Tibial artery (tissue), 4 donors: Measurements from ENCODE around the gene OSBPL2.

Experiments used
- DNase-seq, 2 donors: peaks; one replicate each; pipeline ENCODE4 v3.0.0-alpha.2; 2019
- H3K27ac ChIP-seq, 2 donors: fragments of 200-600 bp; sonication (generic) in 1 of 2; 1 replicate in 1 of 2; 2 replicates in 1 of 2; pipeline ENCODE4 v1.5.1; 2018 to 2019; ENCODE audit warnings: mild to moderate bottlenecking in 1 of 2
- H3K27me3 ChIP-seq, 2 donors: fragments of 200-600 bp; sonication (generic) in 1 of 2; one replicate each; pipeline versions ENCODE4 v1.5.1 to v1.6.0; 2016 to 2019
- H3K36me3 ChIP-seq, 3 donors: fragments of 200-600 bp; sonication (generic) in 2 of 3; one replicate each; pipeline ENCODE4 v1.5.1; 2016 to 2019; ENCODE audit warnings: mild to moderate bottlenecking in 2 of 3
- H3K4me1 ChIP-seq, 4 donors: fragments of 200-600 bp; sonication (generic) in 2 of 4; 1 replicate in 3 of 4; 2 replicates in 1 of 4; pipeline ENCODE4 v1.5.1; 2016 to 2019
- H3K4me3 ChIP-seq, 2 donors: fragments of 200-600 bp; sonication (generic) in 1 of 2; 1 replicate in 1 of 2; 2 replicates in 1 of 2; pipeline ENCODE4 v1.5.1; 2018 to 2019; ENCODE audit warnings: mild to moderate bottlenecking in 2 of 2
- H3K9me3 ChIP-seq, 3 donors: fragments of 200-600 bp; sonication (generic) in 1 of 3; one replicate each; pipeline ENCODE4 v1.5.1; 2016 to 2019
- intact Hi-C: fragments of 100-400 bp; cut with DNase I; formaldehyde crosslinking; loops from one replicate; pipeline ENCODE4 v1.15.0; 2023; ENCODE audit warnings: low total_unique reads
- TF ChIP-seq, protein P1 (sequence below), 2 experiments: fragments of 200-600 bp in 1 of 2; fragments of 450-650 bp in 1 of 2; IDR thresholded peaks; one replicate each; pipeline ENCODE4 v1.5.1; 2017 to 2019; ENCODE audit warnings: antibody characterized with exemption in 2 of 2, mild to moderate bottlenecking in 1 of 2, moderate library complexity in 1 of 2

Gene OSBPL2

GRCh38 chr20:62258499-62259293 is 20.4 kb downstream of the OSBPL2 start:
- Histone ChIP-seq H3K27ac (no peak overlapping the region), H3K27me3 (no peaks in the 10 kb centered on the region), H3K36me3 (peaks cover 44 to 66% (median 50%) of the 10 kb centered on the region in 3 donors)

DNA sequence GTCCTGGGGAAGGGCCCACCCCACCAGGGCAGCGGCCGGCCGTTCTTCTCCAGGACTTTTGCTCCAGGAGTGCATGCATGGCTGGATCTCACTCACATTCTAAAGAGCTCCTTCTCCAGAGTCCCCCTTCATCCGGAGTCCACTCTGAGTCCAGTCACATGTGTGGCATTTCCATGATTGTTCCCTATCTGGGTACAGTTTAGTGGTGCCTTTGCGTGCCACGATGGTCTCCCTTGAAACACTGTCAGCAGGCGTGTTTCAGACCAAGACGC is 20.9 kb downstream of the OSBPL2 start:
- DNase-seq: no peak
- H3K27ac ChIP-seq: no peak overlapping the region
- no peak overlapping the region for H3K4me3 ChIP-seq
- intact Hi-C loops: no loop called here
- H3K4me1 ChIP-seq: peaks cover 0 to 13% (median under 1%) of the 10 kb centered on the region in 4 donors
- H3K9me3 ChIP-seq: no peaks in the 10 kb centered on the region
- TF ChIP-seq, protein P1, sequence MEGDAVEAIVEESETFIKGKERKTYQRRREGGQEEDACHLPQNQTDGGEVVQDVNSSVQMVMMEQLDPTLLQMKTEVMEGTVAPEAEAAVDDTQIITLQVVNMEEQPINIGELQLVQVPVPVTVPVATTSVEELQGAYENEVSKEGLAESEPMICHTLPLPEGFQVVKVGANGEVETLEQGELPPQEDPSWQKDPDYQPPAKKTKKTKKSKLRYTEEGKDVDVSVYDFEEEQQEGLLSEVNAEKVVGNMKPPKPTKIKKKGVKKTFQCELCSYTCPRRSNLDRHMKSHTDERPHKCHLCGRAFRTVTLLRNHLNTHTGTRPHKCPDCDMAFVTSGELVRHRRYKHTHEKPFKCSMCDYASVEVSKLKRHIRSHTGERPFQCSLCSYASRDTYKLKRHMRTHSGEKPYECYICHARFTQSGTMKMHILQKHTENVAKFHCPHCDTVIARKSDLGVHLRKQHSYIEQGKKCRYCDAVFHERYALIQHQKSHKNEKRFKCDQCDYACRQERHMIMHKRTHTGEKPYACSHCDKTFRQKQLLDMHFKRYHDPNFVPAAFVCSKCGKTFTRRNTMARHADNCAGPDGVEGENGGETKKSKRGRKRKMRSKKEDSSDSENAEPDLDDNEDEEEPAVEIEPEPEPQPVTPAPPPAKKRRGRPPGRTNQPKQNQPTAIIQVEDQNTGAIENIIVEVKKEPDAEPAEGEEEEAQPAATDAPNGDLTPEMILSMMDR (IDR thresholded peaks at IDR 0.05): no peak
- H3K36me3 ChIP-seq: peaks cover 47 to 72% (median 56%) of the 10 kb centered on the region in 3 donors
- H3K27me3 ChIP-seq: no peaks in the 10 kb centered on the region

More at GRCh38 chr20:62258499-62259293, 20.4 kb downstream of the OSBPL2 start:
- Histone ChIP-seq H3K4me1 (peaks cover 0 to 13% (median 1%) of the 10 kb centered on the region in 4 donors), H3K9me3 (no peaks in the 10 kb centered on the region), H3K4me3 (no peak overlapping the region)
- peak in 1 of 2 donors; percentile 73 for DNase-seq
- TF ChIP-seq, protein P1 (IDR thresholded peaks at IDR 0.05): no peak
- intact Hi-C loops: no loop called here

DNA sequence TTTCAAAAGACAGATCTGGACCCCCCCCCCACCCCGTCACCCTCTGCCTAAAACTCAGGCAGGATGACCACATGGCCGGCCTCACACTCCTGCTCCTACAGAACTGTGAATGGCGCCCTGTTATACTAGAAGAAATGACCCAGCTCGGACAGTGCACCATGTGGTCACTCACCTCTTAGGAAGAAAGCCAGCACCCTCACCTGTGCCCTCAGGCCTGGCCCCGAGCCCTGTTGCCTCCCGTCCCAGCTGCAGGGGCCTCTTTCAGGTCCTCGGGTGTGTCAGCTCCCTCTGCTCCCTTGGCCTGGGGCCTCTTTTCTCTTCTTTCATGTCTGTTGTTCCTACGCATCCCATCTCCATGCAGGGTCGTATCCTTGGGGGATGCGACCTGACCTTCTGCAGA is 23.7 kb downstream of the OSBPL2 start:
- no peak for DNase-seq
- Histone ChIP-seq H3K27me3 (no peaks in the 10 kb centered on the region), H3K9me3 (no peaks in the 10 kb centered on the region), H3K4me1 (peaks cover 0 to 13% (median 0%) of the 10 kb centered on the region in 4 donors), H3K27ac (no peak overlapping the region), H3K36me3 (peaks cover 53 to 82% (median 65%) of the 10 kb centered on the region in 3 donors), H3K4me3 (no peak overlapping the region)
- TF ChIP-seq, protein P1 (IDR thresholded peaks at IDR 0.05): no peak
- intact Hi-C loops: no loop called here

GRCh38 chr20:62263396-62263795 is 25.1 kb downstream of the OSBPL2 start:
- intact Hi-C loops: no loop called here
- no peak for DNase-seq
- TF ChIP-seq, protein P1 (IDR thresholded peaks at IDR 0.05): no peak
- no peak overlapping the region for H3K27ac ChIP-seq
- peaks cover 0 to 8% (median 0%) of the 10 kb centered on the region in 4 donors for H3K4me1 ChIP-seq
- peaks cover 52 to 82% (median 64%) of the 10 kb centered on the region in 3 donors for H3K36me3 ChIP-seq
- no peak overlapping the region for H3K4me3 ChIP-seq
- H3K9me3 ChIP-seq: no peaks in the 10 kb centered on the region
- no peaks in the 10 kb centered on the region for H3K27me3 ChIP-seq

DNA sequence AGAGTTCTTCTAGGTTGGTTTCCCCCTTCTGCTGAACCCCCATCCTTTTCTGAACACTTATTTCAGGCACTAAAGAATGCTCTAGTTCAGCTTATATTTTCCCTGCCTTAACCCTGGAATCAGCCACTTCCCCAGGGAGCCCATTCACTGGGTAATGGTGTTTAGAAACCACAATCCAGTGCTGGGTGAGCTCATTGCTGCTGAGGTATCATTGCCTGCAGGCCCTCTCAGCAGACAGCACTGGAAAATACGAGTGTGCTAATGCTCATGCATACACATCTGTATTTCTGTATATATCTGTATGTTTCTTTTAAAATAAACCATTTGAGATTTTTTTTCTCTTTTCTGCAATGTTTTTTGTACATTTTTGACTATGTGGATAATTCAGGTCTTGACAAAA is 27.0 kb downstream of the OSBPL2 start:
- TF ChIP-seq, protein P1 (IDR thresholded peaks at IDR 0.05): no peak
- Histone ChIP-seq H3K9me3 (no peaks in the 10 kb centered on the region), H3K4me3 (no peak overlapping the region), H3K27ac (no peak overlapping the region), H3K27me3 (no peaks in the 10 kb centered on the region), H3K4me1 (no peaks in the 10 kb centered on the region), H3K36me3 (peaks cover 52 to 82% (median 58%) of the 10 kb centered on the region in 3 donors)
- DNase-seq: no peak
- intact Hi-C loops: no loop called here
